Measurements from ENCODE around the gene PLPP2. TPM values are rescaled to one million over a fixed set of nuclear protein-coding genes. Genes with fewer than 3 reads are reported as not detected.

Gene PLPP2
- total RNA-seq, 4 donors from 2014 or later: 1.0 to 4.1 (median 1.5) TPM; not detected in 1

DNA sequence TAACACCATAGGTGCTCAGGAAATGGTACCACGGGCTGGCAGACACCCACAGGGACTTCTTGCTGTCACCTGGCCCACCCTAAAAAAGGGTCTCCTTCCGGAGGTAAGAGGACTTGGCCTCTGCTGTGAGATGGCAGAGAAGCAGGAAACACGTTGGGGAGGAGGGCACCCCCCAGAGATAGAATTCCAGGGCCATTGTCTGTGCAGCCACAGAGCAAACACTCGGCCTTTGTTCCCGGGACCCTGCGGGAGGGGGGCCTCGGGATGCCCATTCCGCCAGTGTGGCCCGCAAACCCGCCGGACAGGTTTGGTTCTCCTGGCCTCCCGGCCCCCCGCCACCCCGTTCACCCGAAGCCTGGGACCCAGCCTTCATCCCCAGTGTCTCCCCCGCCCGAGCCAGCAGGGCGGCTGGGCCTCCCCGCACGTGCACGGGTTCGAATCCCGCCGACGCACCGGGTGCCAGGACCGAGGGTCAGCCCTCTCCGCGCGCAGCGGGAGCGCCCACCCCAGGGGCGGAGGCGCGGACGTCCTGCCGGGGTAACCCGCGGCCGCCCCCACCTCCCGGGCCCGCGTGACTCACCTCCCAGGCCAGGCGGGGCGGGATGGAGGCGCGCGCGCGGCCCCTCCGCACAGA lies 714 bp downstream of the PLPP2 start:
- TF ChIP-seq, protein P1, sequence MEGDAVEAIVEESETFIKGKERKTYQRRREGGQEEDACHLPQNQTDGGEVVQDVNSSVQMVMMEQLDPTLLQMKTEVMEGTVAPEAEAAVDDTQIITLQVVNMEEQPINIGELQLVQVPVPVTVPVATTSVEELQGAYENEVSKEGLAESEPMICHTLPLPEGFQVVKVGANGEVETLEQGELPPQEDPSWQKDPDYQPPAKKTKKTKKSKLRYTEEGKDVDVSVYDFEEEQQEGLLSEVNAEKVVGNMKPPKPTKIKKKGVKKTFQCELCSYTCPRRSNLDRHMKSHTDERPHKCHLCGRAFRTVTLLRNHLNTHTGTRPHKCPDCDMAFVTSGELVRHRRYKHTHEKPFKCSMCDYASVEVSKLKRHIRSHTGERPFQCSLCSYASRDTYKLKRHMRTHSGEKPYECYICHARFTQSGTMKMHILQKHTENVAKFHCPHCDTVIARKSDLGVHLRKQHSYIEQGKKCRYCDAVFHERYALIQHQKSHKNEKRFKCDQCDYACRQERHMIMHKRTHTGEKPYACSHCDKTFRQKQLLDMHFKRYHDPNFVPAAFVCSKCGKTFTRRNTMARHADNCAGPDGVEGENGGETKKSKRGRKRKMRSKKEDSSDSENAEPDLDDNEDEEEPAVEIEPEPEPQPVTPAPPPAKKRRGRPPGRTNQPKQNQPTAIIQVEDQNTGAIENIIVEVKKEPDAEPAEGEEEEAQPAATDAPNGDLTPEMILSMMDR (IDR thresholded peaks at IDR 0.05; ENCODE audit: low read depth): no peak

DNA sequence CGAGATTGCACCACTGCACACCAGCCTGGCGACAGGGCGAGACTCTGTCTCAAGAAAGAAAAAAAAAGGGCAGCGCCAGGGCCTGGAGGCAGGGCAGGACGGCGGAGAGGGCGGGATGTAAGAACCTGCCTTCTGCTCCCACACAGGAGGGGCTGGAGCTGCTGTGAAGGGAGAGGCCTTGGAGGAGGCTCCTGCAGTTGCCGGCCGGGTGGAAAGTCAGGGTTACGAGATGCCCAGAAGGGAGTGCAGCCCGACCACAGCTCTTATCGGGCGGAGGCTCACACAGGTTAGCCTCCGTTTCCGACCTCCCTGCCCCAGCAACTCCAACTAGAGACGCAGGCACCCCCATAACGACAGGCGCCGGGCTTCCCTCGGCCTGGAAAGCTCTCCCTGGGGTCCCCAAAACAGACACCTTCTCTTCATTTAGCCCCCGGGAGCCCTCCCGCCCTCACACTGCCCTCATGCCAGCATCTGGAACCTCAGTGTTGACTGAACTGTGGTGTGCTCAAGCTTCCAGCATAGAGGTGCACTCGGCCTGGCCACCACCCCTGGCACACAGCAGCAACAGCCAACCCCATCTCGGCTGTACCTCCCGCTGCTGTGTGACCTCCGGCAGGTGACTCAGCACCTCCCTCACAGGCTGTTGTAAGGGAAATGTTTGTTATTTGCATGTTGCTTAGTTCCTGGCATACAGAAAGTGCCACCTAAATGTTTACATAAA lies 1.4 kb downstream of the PLPP2 start:
- TF ChIP-seq, protein P1 (IDR thresholded peaks at IDR 0.05; ENCODE audit: low read depth): no peak

DNA sequence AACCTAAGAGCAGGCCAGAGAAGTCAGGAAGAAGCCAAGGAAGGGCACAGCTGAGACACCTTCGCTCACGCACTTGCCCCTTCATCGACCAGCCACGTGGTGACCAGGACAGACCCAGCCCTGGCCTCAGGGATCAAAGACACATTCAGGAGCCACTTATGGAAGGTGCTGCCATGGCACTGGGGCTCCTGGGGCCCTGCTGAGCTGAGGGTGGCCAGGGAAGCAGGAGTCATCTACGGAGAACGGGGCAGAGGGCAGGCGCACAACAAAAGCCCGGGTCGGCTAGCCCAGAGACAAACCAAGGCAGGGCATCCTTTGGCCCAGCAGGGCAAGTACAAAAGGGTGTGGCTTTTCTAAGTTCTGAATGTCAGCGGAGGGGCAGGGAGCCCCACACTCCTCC lies 2.3 kb downstream of the PLPP2 start:
- TF ChIP-seq, protein P1 (IDR thresholded peaks at IDR 0.05; ENCODE audit: low read depth): no peak

DNA sequence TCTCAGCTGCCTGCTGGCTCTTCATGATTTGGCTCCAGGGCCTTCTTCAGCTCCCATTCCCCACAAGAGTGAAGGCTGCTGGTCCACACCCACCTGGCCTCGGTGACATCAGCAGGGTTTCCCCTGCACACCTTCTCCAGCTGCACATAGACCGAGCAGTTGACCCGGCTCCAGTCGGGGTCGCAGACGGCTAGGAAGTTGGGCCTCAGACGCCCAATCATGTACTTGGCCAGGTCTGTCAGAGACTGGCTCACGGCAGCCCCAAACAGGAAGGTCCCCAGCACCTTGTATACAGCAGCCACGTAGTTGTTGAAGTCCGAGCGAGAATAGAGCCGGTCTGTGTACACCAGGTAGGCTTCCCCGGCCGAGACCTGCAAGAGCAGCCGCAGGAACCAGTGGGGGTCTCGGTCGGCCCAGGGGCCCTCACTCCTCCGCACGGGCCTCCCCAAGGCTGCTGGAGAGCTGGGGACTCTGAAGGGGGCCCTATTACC lies 3.8 kb downstream of the PLPP2 start:
- TF ChIP-seq, protein P1 (IDR thresholded peaks at IDR 0.05; ENCODE audit: low read depth): no peak

DNA sequence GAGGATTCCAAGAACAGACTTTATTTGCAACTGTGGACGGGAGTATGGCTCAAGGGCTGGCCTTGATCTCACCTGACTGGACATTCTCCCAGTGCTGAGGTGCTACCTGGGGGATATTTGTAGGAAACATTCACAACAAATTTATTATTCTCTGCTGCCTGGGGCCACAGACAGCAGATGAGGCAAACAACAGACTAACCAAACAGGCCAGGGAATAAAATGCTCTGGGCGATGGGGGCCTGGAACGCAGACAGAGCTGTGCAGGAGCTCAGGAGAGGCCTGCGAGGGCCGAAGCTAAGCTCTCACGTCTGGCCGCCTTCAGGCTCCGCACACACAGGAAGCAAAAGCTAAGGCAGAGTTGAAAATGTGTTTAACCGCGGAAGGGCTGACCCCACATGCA lies 7.8 kb downstream of the PLPP2 start:
- TF ChIP-seq, protein P1 (IDR thresholded peaks at IDR 0.05; ENCODE audit: low read depth): no peak

DNA sequence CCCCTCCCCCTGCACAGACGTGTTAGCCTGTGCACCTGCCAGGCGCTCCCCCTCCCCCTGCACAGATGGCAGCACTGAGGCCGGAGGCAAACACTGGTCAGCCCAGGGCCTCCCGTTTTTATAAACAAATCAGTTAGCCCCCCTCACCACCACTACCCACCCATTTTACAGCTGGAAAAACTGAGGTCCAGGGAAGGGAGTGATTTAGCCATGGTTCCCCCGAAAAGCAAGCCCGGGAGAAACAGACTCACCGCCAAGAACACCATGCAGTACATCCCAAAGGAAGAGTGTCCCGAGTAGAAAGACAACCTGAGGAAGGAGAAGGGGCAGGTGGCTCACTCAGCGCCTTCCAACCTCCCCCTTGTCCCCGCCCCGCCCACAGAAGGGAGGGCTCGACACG lies 8.7 kb downstream of the PLPP2 start:
- TF ChIP-seq, protein P1 (IDR thresholded peaks at IDR 0.05; ENCODE audit: low read depth): no peak

DNA sequence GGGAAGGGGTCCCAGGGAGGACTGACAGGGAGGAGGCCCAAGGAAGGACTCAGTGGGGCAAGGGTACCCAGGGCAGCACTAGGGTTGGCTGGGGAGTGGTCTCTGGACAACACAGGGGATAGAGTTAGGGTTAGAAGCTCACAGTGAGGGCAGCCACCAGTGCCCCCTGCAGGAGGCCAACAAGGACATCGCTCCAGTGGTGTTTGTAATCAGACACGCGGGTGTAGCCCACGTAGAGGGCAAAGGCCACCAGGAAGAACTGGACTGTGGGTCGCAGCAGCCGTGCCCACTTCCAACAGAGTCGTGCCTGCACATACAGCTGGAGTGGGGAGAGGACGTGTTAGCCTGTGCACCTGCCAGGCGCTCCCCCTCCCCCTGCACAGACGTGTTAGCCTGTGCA lies 9.2 kb downstream of the PLPP2 start:
- TF ChIP-seq, protein P1 (IDR thresholded peaks at IDR 0.05; ENCODE audit: low read depth): no peak
